HG03280 (cell line): ENCODE data around the gene SMIM36.
"Not testable (repeated sequence)": the region's sequence is repeated elsewhere in the genome, so short reads cannot be mapped to it uniquely, and the experiment has no call there.

Experiments used
- ATAC-seq: cut with Tn5 transposase; IDR thresholded peaks from one replicate; pipeline ENCODE4 v1.9.1; 2021; ENCODE audit warnings: mild to moderate bottlenecking, moderate library complexity; ENCODE audit not compliant: unreplicated experiment

Gene SMIM36

DNA sequence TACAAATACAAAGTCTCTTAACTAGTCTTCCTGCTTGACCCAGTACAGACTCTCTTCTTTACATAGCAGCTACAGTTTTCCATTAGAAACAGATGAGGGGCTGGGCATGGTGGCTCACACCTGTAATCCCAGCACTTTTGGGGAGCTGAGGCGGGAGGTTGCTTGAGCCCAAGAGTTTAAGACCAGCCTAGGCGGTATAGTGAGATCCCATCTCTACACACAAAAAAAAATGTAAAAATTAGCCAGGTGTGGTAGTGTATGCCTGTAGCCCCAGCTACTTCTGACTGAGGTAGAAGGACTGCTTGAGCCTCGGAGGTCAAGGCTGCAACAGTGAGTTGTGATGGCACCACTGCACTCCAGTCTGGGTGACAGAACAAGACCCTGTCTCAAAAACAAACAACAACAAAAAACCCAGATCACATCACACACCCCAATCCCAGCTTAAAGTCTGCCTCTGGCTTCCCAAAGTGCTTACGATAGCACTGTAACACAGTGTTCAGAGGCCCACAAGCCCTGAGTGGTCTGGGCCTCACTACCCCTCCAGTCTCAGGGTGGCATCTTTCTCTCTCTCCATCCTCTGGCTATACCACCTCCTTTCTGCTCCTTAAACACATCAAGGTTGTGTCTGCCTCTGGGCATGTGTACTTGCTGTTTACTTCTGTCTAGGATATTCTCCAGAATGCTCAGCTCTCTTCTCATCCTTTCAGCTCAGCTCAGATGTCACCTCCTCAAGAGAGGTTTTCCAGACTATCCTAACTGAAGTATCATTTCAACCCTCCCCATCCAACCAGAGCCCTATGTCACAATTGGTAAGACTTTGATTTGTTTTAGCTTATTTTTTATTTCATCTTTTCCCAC is 93.6 kb downstream of the SMIM36 start:
- no peak for ATAC-seq

DNA sequence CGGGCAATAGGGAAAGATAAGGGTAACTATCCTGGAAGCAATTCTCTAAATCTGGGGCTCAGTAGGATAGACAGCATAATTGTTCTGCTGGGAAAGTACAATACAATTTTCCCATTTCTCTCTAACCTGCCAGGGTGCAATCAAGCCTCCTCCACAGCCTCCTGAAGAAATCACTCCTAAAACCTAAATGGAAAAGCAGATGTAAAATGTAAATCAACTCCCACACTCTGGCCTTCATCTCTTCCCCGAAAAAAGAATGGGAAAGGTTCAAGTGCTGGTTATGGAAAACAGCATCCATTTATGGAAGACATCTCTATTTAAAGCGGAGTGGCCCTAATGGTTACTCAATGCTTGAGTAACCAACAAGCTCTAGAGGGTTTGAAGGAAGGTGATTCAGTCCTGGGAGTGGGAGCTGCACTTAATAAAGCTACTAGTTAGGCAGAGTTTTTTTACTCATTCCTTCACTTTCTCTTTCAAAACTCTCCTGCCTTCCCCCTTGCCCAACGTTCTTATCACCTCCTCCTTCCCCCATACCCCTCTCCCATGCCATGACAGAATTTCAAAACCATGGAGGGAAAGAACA is 94.7 kb downstream of the SMIM36 start:
- ATAC-seq = no peak

DNA sequence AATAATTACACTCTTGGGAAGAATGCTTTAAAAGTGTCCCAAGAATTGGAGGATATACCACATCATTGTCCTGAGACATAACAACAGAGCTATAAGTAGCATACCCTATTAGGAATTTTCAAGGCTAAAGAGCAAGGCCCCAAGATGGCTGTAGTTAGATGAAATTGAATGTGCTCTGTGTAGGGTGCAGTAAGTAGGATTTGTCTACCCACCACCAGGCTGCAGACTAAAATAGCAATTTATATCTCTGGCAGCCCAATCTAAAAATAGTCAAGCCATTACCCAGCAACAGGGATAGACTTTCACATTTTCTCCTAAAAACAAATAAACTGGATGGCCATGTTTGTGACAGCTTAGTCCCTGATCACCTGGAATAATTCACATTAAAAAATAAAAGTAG is 95.3 kb downstream of the SMIM36 start:
- no peak for ATAC-seq

DNA sequence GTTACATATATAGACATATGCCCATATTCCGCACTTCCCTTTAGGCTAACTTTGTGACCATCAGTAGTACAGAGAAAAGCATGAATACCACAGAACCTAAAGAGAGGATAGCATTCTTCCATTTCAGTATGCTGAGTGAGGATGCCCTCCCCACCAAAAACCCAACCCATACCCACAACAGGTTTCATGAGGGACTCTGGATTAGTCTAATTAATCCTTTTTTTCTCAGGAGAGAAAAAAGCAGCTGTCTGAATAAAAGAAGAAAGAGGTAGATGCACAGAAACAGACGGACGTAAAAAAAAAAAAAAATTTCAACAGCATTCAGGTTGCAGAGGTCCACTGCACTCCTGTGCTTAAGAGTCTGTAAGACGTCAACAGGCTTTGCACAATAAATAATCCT is 96.3 kb downstream of the SMIM36 start:
- no peak for ATAC-seq

DNA sequence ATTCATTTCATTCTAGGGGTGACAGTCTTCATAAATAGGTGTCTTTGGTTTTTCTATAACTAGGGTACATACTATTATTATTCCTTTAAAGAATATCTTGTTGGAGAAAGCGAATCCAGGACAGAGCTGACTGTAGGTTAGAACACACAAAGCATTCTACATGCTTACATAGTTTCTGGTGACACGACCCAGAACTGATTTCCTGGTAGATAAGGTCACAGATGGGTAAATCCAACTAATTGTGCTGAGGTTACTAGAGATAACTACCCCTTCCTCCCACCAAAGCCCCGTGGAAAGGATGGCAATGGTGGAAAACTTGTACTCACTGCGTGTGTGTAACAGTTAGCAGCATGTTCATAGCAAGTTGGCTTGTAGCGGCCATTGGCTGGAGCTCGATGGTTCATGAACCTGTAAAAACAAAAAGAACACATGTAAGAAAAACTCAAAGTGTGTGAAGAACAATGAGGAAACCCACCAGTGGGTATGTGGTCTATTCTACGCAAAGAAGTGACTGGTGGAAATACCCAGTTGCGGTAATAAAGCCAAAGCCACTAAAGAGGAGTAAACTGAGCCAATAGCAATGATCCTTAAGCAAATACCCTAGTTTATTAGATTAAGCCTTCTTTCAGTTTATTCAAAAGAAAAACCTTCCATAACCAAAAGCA is 97.3 kb downstream of the SMIM36 start:
- no peak for ATAC-seq

DNA sequence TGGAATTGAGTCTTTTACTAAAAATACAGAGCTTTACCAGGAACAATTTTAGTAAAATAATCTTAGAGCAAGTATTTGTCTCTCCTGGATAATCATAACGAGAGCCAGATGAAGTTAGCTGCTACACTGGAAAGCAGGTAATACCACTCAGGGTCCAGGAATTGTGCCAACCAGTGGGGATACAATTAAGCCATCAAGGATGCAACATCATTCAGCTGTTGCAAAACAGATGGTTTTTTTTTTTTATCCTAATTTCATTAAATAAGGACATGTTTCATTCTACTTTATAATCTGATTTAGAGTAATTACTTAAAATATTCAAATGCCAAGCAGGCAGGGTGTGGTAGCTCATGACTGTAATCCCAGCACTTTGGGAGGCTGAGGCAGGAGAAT is 99.8 kb downstream of the SMIM36 start:
- ATAC-seq = no peak

DNA sequence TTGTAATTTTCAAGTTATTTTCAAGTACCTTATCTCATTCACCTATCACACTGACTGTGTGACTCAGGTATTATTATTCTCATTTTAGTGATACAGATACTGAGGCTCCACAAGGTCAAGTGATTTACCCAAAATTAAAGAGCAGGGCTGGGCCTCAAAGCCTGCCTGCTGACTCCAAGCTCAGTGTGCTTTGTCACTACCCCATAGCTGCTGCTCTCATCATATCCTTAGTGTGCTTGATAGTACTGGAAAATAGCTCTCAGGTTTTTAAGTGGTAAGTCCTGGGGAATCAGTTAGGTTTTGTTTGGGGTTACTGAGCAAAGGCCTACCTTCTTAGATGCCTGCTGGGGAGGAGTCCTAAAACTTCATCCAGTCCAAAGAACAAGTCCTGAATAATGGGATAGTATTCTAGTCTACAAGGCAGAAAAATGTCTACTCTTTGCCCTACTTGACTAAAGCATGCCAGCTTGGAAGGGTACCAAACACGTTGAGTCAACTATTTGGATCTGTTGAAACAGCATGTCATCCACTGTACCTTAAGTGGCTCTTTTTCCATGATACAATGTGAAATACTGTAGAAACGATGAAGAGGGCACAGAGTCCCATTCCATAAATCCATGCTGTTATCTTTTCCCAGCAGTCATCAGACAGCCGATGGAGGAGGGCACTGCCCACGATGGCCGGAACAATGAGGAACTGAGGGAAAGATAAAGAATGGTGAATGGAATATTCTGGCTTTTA is 100.4 kb downstream of the SMIM36 start:
- no peak for ATAC-seq

DNA sequence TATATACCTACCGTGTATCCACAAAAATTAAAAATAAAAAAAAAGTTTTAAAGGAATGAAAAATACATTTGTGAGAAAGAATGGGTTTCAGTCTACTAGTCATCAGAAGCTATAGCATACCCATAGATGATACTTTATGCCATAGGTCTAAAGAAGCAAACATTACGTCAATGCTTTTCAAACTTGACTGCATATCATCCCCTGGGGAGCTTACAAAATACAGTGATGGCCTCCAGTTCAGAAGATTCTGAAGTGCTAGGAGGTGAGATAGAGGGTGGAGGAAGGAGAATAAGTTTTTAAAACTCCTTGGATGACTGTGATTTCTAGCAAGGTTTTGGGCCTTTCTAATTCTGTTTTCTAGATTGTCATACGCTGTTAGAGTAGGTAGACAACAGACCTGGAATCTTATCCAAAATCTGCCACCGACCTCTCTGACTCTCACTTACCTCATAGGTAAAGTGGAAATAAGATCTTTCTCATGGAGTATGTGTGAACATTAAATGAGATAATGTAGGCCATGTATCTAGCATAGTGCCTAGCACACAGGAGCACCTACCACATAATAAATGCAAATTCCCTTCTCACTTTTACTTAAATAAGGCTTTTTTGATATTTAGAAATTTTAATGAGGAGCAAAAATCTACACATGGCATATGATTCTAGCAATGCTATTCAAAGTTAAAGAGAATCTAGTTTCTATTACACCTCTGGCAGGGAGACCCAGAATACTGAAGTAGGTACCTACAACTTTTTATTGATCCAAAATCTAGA is 102.0 kb downstream of the SMIM36 start:
- ATAC-seq = no peak

DNA sequence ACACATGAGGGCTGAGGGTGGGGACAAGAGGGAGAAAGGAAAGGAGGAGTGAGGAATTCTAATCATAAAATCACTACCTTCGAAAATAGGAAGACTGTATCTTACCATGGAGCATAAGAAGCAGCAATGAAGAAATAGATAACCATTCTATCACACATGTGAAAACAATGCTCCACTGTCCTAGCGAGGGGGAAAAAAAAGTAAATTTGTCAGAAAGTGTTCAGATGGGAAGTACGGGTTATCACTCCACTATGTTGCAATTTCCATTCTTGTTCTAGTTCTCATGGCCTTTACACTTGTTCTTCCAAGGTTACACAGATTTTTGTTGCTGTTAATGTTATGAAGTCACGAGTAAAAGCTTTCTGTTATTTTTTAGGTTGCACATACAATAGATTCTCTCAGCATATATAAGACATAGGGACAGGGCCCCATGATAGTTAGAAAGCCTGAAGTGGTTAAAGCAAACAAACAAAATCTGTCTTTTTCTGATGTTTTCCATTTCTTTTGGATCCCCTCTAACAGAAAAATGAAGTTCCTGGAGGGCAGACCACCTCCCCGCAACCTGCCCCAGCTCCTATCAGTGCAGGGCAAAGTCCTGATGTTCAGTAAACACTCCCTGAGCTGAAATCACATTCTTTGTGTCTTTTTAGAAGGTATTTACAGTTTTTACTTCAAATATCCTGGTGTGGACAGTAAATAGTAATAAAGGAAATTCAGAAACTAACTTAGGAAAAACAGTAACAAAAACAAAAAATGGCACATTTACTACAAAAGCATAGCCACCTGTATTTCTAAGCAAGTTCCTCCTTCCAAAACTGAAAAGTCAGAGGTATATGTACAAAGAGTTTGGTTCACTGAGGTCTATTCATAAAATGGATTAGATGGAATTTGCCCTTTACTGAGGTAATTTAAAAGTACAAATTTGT is 103.3 kb downstream of the SMIM36 start:
- no peak for ATAC-seq

DNA sequence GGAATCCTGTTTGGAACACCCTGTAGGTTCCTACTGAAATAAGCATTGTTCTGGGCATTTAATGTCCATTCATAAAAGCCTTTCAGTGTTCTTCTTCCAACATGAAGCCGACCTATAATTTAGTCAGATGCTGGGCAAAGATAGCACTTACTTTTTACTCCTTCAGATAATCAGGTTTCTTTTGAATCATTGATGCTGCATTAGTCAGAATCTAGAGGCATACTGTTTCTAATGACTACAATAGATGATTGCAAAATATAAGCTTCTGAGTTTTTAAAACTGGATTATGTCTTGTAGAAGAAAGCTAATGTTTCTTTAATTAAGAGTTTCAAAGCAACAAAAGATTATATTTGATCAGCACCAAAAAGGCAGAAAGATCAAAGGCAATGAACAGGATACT is 105.7 kb downstream of the SMIM36 start:
- no peak for ATAC-seq

DNA sequence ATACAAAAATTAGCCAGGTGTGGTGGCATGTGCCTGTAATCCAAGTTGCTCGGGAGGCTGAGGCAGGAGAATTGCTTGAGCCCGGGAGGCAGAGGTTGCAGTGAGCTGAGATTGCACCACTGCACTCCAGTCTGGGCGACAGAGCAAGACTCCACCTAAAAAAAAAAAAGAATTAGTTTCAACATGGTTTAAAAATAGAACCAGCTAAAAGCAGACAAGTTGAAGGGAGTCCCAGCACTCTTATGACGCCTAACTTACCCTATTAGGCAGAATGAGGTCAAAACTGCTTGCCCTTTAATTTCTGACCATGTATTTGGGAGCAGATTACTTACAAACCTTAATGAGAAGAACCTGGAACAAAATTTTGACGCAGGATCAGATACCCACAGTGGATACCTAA is 107.1 kb downstream of the SMIM36 start:
- ATAC-seq = not testable (repeated sequence)

DNA sequence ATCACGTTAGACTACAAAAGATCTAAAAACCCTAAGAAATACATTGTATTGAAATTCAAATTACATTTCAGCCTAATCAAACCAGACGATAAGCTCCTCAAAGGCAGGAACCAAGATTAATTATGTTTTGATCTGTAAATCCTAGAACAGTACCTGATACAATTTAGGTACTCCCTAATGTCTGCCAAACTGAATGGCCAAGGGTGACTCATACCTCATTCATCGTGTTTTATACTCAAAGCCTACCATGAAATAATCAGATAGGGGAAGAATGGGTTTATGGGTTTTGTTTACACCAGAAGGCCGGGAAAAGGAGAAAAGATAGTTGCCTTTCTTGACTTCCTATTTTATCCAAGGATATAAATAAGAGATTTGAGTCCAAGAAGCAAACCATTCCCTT is 108.9 kb downstream of the SMIM36 start:
- no peak for ATAC-seq
